Cardiac muscle cell (in vitro differentiated cells and primary cell): ENCODE measurements around the gene ZXDC. TPM values are rescaled to one million over a fixed set of nuclear protein-coding genes. Genes with fewer than 3 reads are reported as not detected.

Experiments used
- DNase-seq, 2 donors: peaks; one replicate each; pipeline versions ENCODE4 v3.0.0 to v3.0.0-alpha.2; 2010 to 2017; ENCODE audit warnings: low read depth in 1 of 2, low spot score in 1 of 2
- H3K27ac ChIP-seq: fragments of 200-600 bp; sonication (generic); 2 replicates; pipeline ENCODE4 v1.5.1; 2016
- H3K27me3 ChIP-seq: fragments of 200-600 bp; sonication (generic); 2 replicates; pipeline ENCODE4 v1.6.0; 2016; ENCODE audit warnings: control low read depth
- H3K36me3 ChIP-seq: fragments of 200-600 bp; sonication (generic); 2 replicates; pipeline ENCODE4 v1.5.1; 2016; ENCODE audit warnings: control low read depth
- H3K4me1 ChIP-seq: fragments of 200-600 bp; sonication (generic); 2 replicates; pipeline ENCODE4 v1.8.1; 2017; ENCODE audit warnings: low read depth, mild to moderate bottlenecking, mixed run types
- H3K4me3 ChIP-seq: fragments of 200-600 bp; sonication (generic); 2 replicates; pipeline ENCODE4 v1.5.1; 2016; ENCODE audit warnings: mild to moderate bottlenecking
- H3K9me3 ChIP-seq: fragments of 200-600 bp; sonication (generic); 2 replicates; pipeline ENCODE4 v1.5.1; 2017; ENCODE audit warnings: low read depth, mild to moderate bottlenecking, control low read depth
- polyA plus RNA-seq: library from polyadenylated mRNA; unstranded; fragments of >200 nt; fragmentation: Nextera tagmentation; extraction: Ambion mirVana; gene quantifications from 2 replicates; pipeline ENCODE4 v1.2.1, GENCODE V29; 2016
- total RNA-seq: library from RNA; depleted of rRNA; stranded (reverse); fragments of >200 nt; gene quantifications from 2 replicates; pipeline ENCODE4 v1.2.3, GENCODE V29; 2016
- TF ChIP-seq, protein P1 (sequence below): IDR thresholded peaks from 2 replicates; pipeline ENCODE4 v1.5.1; 2012; ENCODE audit warnings: low read depth, mild to moderate bottlenecking, low read length

ZXDC gene
- total and polyA plus RNA-seq, 2 experiments from 2014 or later, result 40.4 to 56.3 TPM

DNA sequence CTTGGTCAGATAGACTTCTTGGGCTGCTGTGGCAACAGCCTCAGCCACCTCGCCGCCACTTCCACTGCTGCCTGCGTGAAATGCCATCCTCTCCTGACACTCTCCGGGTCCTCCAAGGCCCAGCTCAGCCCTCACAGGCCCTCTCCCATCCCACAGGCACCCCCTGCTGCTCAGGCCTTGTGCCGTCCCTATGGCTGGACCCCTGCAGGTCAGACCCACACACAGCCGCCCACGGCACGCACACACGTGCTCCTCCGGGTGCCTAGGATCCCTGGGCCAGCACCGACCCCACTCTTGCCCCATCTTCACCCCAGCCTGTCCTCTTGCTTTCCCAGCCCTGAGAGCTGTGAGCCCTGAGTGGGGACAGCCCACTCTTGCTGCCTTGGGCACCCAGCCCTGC, 61.3 kb downstream of the ZXDC start:
- Histone ChIP-seq H3K9me3 (no peaks in the 10 kb centered on the region), H3K27me3 (no peaks in the 10 kb centered on the region), H3K4me1 (no peaks in the 10 kb centered on the region), H3K4me3 (no peak overlapping the region), H3K27ac (no peak overlapping the region), H3K36me3 (no peaks in the 10 kb centered on the region)
- TF ChIP-seq, protein P1, sequence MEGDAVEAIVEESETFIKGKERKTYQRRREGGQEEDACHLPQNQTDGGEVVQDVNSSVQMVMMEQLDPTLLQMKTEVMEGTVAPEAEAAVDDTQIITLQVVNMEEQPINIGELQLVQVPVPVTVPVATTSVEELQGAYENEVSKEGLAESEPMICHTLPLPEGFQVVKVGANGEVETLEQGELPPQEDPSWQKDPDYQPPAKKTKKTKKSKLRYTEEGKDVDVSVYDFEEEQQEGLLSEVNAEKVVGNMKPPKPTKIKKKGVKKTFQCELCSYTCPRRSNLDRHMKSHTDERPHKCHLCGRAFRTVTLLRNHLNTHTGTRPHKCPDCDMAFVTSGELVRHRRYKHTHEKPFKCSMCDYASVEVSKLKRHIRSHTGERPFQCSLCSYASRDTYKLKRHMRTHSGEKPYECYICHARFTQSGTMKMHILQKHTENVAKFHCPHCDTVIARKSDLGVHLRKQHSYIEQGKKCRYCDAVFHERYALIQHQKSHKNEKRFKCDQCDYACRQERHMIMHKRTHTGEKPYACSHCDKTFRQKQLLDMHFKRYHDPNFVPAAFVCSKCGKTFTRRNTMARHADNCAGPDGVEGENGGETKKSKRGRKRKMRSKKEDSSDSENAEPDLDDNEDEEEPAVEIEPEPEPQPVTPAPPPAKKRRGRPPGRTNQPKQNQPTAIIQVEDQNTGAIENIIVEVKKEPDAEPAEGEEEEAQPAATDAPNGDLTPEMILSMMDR, result no peak
- DNase-seq, result no peak

DNA sequence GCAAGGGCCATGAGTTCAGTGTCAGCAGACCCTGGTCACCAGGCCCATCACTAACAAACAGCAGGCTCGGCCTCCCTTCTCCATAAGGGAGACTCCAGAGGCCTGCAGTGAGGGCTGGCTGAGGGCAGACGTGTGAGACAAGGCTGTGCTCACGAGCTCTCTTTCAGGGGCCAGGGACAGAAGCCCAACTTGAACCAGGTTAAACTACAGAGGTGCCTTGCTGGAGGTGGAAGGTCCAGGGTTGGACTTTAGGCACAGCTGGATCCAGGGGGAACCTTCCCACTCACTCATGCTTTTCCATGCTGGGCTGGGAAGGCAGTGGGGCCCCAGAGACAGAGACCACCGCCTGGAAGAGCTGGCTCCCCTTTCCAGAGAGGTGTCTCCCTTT, 62.0 kb downstream of the ZXDC start:
- Histone ChIP-seq H3K4me3 (no peak overlapping the region), H3K27me3 (no peaks in the 10 kb centered on the region), H3K9me3 (no peaks in the 10 kb centered on the region), H3K36me3 (no peaks in the 10 kb centered on the region), H3K4me1 (no peaks in the 10 kb centered on the region), H3K27ac (no peak overlapping the region)
- TF ChIP-seq, protein P1, result no peak
- no peak for DNase-seq

DNA sequence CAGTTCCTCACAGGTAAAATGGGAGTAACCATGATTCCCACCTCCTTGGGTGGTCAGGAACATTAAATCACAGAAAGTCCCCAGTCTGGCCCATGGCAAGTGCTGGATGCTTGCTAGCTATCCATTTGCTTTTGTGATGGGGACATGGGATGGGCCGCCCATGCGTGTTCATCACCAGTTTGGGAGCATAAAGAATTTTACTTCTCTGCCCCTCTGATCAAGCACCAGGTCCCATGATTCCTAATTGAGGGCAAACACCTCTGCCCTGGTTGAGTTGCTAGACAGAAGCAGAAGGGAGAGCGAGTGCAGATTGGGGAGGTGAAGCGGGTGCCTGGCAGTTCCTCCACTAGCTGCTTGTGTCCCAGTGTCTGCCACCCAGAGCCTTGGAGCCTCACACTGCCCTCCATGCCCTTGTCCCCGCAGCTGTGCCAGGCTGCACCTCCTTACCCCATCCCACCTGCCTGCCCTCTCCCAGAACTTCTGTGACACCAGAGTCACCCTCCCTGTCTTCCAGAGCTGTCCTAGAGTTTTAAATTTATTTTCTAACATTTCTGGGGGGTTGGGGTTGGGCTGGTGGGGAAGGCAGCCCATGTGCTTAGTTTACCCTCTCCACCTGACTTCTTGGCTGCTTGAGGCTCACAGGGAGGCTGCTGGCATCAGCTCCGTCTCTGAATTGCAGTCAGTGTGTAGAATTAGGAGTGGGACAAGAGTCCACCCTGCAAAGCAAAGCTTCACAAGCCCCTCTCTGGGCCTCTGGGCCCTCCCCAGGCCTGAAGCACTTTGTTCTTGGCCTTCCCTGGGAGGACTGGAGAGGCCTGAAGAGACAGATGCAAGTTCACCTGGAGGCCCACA, 62.6 kb downstream of the ZXDC start:
- no peak for DNase-seq
- H3K27me3 ChIP-seq, result no peaks in the 10 kb centered on the region
- H3K4me3 ChIP-seq, result no peak overlapping the region
- H3K4me1 ChIP-seq, result no peaks in the 10 kb centered on the region
- no peaks in the 10 kb centered on the region for H3K36me3 ChIP-seq
- no peaks in the 10 kb centered on the region for H3K9me3 ChIP-seq
- no peak overlapping the region for H3K27ac ChIP-seq
- TF ChIP-seq, protein P1, result no peak

DNA sequence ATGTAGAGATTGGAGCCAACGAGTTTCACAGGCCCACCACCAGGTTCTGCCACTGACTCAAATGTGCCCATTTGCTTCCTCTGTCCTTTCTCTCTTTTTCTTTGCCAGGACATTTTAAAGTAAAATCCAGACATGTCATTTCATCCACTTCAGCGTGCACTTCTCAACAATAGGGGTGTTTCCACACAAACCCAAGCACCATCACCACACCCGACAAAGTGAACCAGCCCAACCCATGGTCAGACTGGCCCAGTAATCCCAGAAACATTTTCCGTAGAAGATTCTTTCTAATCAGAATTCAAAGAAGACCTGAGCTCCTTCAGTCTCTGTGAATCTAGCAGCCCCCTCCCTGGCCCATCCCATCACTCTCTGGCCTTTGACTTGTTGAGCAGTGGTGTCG, 67.6 kb downstream of the ZXDC start:
- no peaks in the 10 kb centered on the region for H3K4me1 ChIP-seq
- H3K9me3 ChIP-seq, result no peaks in the 10 kb centered on the region
- TF ChIP-seq, protein P1, result no peak
- no peak for DNase-seq
- H3K36me3 ChIP-seq, result no peaks in the 10 kb centered on the region
- no peak overlapping the region for H3K27ac ChIP-seq
- H3K27me3 ChIP-seq, result no peaks in the 10 kb centered on the region
- no peak overlapping the region for H3K4me3 ChIP-seq

DNA sequence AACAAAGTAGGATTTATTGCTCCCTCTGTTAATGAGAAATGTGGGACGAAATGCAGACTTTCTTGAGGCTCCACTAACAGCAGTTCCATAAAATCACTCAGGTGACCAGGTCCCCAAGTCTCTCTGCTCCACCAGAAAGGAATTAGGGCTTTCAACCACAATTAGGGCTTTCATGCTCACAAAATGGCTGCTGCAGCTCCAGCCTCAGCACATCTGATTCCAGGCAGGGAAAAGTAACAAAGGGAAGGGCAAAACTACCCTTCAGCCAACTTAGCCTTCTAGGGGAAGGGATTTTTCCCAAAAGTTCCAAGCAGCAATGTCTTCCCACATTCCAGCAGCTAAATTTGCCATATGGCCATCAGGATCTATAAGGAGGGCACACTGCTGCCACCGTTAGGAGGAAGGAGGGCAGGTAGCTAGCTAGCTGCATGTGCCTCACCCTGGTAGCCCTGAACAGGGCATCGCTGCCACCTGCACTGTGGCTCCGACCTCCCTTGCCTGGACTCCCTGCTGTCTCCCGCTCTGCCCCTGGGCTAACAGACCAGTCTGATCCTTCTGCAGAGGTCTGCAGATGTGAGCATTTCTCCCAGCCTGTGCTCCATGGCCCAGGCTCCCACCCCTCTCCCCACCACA, 68.2 kb downstream of the ZXDC start:
- Histone ChIP-seq H3K36me3 (no peaks in the 10 kb centered on the region), H3K4me1 (no peaks in the 10 kb centered on the region), H3K9me3 (no peaks in the 10 kb centered on the region), H3K4me3 (no peak overlapping the region), H3K27ac (no peak overlapping the region), H3K27me3 (no peaks in the 10 kb centered on the region)
- no peak for DNase-seq
- TF ChIP-seq, protein P1, result no peak
